HepG2 (cell line): ENCODE measurements around the gene ALMS1. TPM values are rescaled to one million over a fixed set of nuclear protein-coding genes. Genes with fewer than 3 reads are reported as not detected.

Experiments used
- ATF7 ChIP-seq, 2 experiments: fragments of 450-650 bp in 1 of 2; sonication (generic) in 1 of 2; formaldehyde crosslinking in 1 of 2; IDR thresholded peaks; 2 replicates each; pipeline versions ENCODE4 v1.4.0 to v1.6.1; 2016 to 2020; ENCODE audit warnings: antibody characterized with exemption in 1 of 2, mild to moderate bottlenecking in 1 of 2, missing genetic modification reagents in 1 of 2
- ATRX ChIP-seq: sonication (generic); formaldehyde crosslinking; IDR thresholded peaks from 2 replicates; pipeline ENCODE4 v1.4.0; 2020; ENCODE audit warnings: missing genetic modification reagents, borderline replicate concordance
- CEBPG ChIP-seq: IDR thresholded peaks from 2 replicates; pipeline ENCODE4 v1.6.1; 2016
- ETS1 ChIP-seq: sonication (generic); formaldehyde crosslinking; IDR thresholded peaks from 2 replicates; pipeline ENCODE4 v1.4.0; 2020; ENCODE audit warnings: missing genetic modification reagents
- MBD4 ChIP-seq: IDR thresholded peaks from 2 replicates; pipeline ENCODE4 v1.6.1; 2012; ENCODE audit warnings: low read length, inconsistent platforms, borderline replicate concordance
- MYNN ChIP-seq: sonication (generic); formaldehyde crosslinking; IDR thresholded peaks from 2 replicates; pipeline ENCODE4 v1.4.0; 2020; ENCODE audit warnings: mild to moderate bottlenecking, low read depth, missing genetic modification reagents
- PRDM10 ChIP-seq: sonication (generic); formaldehyde crosslinking; IDR thresholded peaks from 2 replicates; pipeline ENCODE4 v1.4.0; 2020; ENCODE audit warnings: low read depth, missing genetic modification reagents
- RFX1 ChIP-seq: fragments of 450-650 bp; IDR thresholded peaks from 2 replicates; pipeline ENCODE4 v1.6.1; 2017
- SP2 ChIP-seq: sonication (generic); formaldehyde crosslinking; IDR thresholded peaks from 2 replicates; pipeline ENCODE4 v1.5.1; 2020; ENCODE audit warnings: mild to moderate bottlenecking, missing genetic modification reagents
- ZFX ChIP-seq: sonication (generic); formaldehyde crosslinking; IDR thresholded peaks from 2 replicates; pipeline ENCODE4 v1.4.0; 2020; ENCODE audit warnings: mild to moderate bottlenecking, low read depth, missing genetic modification reagents, moderate library complexity
- ZNF143 ChIP-seq: sonication (generic); formaldehyde crosslinking; IDR thresholded peaks from 2 replicates; pipeline ENCODE4 v1.4.0; 2020; ENCODE audit warnings: missing genetic modification reagents
- ZNF180 ChIP-seq: sonication (generic); formaldehyde crosslinking; IDR thresholded peaks from 2 replicates; pipeline ENCODE4 v1.4.0; 2020; ENCODE audit warnings: low read depth, missing genetic modification reagents, borderline replicate concordance
- ZNF235 ChIP-seq: sonication (generic); formaldehyde crosslinking; IDR thresholded peaks from 2 replicates; pipeline ENCODE4 v1.8.1; 2023; ENCODE audit warnings: mild to moderate bottlenecking, missing genetic modification reagents, borderline replicate concordance
- ZNF282 ChIP-seq: fragments of 450-650 bp; IDR thresholded peaks from 2 replicates; pipeline ENCODE4 v1.6.1; 2018; ENCODE audit not compliant: partially characterized antibody
- ZNF30 ChIP-seq: sonication (generic); formaldehyde crosslinking; IDR thresholded peaks from 2 replicates; pipeline ENCODE4 v1.5.0; 2020; ENCODE audit warnings: mild to moderate bottlenecking, missing genetic modification reagents
- ZNF558 ChIP-seq: sonication (generic); formaldehyde crosslinking; IDR thresholded peaks from 2 replicates; pipeline ENCODE4 v1.9.0; 2022; ENCODE audit warnings: mild to moderate bottlenecking, missing genetic modification reagents, borderline replicate concordance
- ZNF570 ChIP-seq: sonication (generic); formaldehyde crosslinking; IDR thresholded peaks from 2 replicates; pipeline ENCODE4 v1.4.0; 2020; ENCODE audit warnings: mild to moderate bottlenecking, missing genetic modification reagents, borderline replicate concordance
- ZNF678 ChIP-seq: sonication (generic); formaldehyde crosslinking; IDR thresholded peaks from 2 replicates; pipeline ENCODE4 v1.4.0; 2020; ENCODE audit warnings: mild to moderate bottlenecking, missing genetic modification reagents
- ZNF724P ChIP-seq: sonication (generic); formaldehyde crosslinking; IDR thresholded peaks from 2 replicates; pipeline ENCODE4 v1.8.0; 2022; ENCODE audit warnings: missing genetic modification reagents, borderline replicate concordance
- ZSCAN21 ChIP-seq: sonication (generic); formaldehyde crosslinking; IDR thresholded peaks from 2 replicates; pipeline ENCODE4 v1.8.0; 2022; ENCODE audit warnings: mild to moderate bottlenecking, missing genetic modification reagents, moderate library complexity, borderline replicate concordance
- polyA plus RNA-seq, 8 experiments: library from polyadenylated mRNA; depleted of rRNA in 3 of 8; stranded (reverse) in 7 of 8; unstranded in 1 of 8; fragments of >200 nt; fragmentation: Illumina TruSeq in 4 of 8; extraction: Trizol in 4 of 8; gene quantifications; 2 replicates each; pipeline versions ENCODE4 v1.2.1 to v1.2.3, GENCODE V29; 2011 to 2016; ENCODE audit warnings: low read depth in 4 of 8, missing spikeins in 1 of 8, mixed read lengths in 1 of 8; ENCODE audit not compliant: insufficient read depth in 1 of 8
- total RNA-seq, 5 experiments: library from RNA; depleted of rRNA; stranded (reverse); fragments of >200 nt; fragmentation: Illumina TruSeq; extraction: Trizol; gene quantifications; 2 replicates each; pipeline ENCODE4 v1.2.3, GENCODE V29; 2016; ENCODE audit warnings: low read depth in 1 of 5
- TF ChIP-seq, protein P1 (sequence below): sonication (generic); formaldehyde crosslinking; IDR thresholded peaks from 2 replicates; pipeline ENCODE4 v1.5.0; 2020; ENCODE audit warnings: missing genetic modification reagents
- TF ChIP-seq, protein P2 (sequence below): sonication (generic); formaldehyde crosslinking; IDR thresholded peaks from 2 replicates; pipeline ENCODE4 v1.8.0; 2022; ENCODE audit warnings: mild to moderate bottlenecking, missing genetic modification reagents, moderate library complexity
- TF ChIP-seq, protein P3 (sequence below): sonication (generic); formaldehyde crosslinking; IDR thresholded peaks from 2 replicates; pipeline ENCODE4 v1.4.0; 2020; ENCODE audit warnings: mild to moderate bottlenecking, missing genetic modification reagents

The ALMS1 gene
- total and polyA plus RNA-seq, 2 of the 13 experiments (the other 11 are each of a cell fraction or from before 2014, with no cell fraction given), result 12.9 to 21.2 TPM

DNA sequence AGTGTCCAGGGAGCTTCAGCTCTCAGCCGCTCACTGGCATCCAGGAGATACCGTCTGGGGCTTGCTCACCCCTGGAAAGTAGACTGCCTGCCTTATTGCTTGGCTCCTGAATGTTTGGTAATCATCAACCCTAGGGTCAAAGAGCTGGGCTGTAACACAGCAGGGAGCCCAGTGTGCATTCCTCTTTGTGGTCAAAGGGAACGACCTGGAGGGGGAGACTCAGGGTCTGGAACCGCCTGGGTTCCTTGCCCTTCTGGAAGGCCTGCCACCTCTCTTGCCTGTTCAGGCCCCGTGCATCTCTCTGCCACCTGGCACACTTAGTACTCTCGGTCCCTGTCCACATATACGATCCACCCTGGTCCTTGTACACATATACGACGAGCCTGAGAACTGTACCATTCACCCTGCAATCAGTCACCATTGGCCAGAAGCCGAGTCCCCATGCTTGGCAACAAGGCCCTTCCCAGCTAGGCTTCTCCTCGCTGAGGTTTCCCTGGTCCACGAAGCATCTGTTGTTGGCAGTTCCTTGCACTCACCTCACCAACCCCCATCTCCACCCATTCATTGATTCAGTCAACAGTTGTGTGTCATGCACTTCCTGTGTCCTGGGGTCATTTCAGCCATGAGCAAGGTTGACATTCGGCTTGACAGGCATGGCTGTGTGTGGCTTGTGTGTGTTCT lies 256.8 kb downstream of the ALMS1 start, which contains the start of gene NAT8 (continued):
- TF ChIP-seq, protein P1, sequence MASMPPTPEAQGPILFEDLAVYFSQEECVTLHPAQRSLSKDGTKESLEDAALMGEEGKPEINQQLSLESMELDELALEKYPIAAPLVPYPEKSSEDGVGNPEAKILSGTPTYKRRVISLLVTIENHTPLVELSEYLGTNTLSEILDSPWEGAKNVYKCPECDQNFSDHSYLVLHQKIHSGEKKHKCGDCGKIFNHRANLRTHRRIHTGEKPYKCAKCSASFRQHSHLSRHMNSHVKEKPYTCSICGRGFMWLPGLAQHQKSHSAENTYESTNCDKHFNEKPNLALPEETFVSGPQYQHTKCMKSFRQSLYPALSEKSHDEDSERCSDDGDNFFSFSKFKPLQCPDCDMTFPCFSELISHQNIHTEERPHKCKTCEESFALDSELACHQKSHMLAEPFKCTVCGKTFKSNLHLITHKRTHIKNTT (CRISPR knock-in tag), result no peak
- TF ChIP-seq ZNF30 (CRISPR knock-in tag) (no peak), ZNF282 (no peak), ZNF678 (no peak), ZNF235 (CRISPR knock-in tag) (no peak), ZSCAN21 (CRISPR knock-in tag) (0 out of 2 replicates have a peak, but pooled peaks have one; percentile 28), ZFX (CRISPR knock-in tag) (peak; percentile 60), ZNF570 (CRISPR knock-in tag) (no peak), MBD4 (no peak), ZNF180 (CRISPR knock-in tag) (no peak), SP2 (no peak), ZNF558 (CRISPR knock-in tag) (no peak), MYNN (no peak), CEBPG (CRISPR knock-in tag) (peak; percentile 64), ATF7 (IDR thresholded peaks at IDR 0.05) (no peak), ATF7 (CRISPR knock-in tag; IDR thresholded peaks at IDR 0.05) (peak; percentile 64; the same call in 1 of the 2 replicates), RFX1 (no peak), ZNF724P (CRISPR knock-in tag) (no peak), ATRX (CRISPR knock-in tag) (no peak), ZNF143 (CRISPR knock-in tag) (no peak), PRDM10 (CRISPR knock-in tag) (no peak), ETS1 (no peak)
- TF ChIP-seq, protein P2, sequence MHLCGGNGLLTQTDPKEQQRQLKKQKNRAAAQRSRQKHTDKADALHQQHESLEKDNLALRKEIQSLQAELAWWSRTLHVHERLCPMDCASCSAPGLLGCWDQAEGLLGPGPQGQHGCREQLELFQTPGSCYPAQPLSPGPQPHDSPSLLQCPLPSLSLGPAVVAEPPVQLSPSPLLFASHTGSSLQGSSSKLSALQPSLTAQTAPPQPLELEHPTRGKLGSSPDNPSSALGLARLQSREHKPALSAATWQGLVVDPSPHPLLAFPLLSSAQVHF (CRISPR knock-in tag), result no peak
- TF ChIP-seq, protein P3, sequence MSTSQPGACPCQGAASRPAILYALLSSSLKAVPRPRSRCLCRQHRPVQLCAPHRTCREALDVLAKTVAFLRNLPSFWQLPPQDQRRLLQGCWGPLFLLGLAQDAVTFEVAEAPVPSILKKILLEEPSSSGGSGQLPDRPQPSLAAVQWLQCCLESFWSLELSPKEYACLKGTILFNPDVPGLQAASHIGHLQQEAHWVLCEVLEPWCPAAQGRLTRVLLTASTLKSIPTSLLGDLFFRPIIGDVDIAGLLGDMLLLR (CRISPR knock-in tag), result no peak; the same call in 1 of the 2 replicates
